ENCODE data around the gene POLR2E. TPM values are rescaled to one million over a fixed set of nuclear protein-coding genes. Genes with fewer than 3 reads are reported as not detected.

The POLR2E gene
- polyA plus RNA-seq, 1 donor = 130 TPM

DNA sequence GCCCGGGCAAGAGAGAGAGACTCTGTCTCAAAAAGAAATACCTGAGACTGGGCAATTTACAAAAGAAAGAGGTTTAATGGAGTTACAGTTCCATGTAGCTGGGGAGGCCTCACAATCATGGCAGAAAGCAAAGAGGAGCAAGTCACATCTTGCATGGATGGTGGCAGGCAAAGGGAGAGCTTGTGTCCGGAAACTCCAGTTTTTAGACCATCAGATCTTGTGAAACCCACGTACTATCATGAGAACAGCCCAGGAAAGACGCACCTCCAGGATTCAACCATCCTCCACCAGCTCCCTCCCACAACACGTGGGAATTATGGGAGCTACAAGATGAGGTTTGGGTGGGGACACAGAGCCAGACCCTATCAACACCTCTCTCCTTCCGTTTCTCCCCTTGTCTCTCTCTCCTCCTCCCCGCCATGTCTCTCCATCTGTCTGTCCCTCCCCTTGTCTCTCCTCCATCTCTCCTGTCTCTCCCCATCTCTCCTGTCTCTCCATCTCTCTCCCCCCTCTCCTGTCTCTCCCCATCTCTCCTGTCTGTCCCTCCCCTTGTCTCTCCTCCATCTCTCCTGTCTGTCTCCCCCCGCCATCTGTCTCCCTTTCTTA lies 10.0 kb downstream of the POLR2E start:
- Histone ChIP-seq H3K36me3 (ENCODE audit: control insufficient read depth, insufficient read depth, low read length) (peaks cover 36% of the 10 kb centered on the region), H3K4me3 (ENCODE audit: low read length) (no peak overlapping the region), H3K27me3 (ENCODE audit: control insufficient read depth, insufficient read depth, low read length) (peaks cover 5% of the 10 kb centered on the region), H3K27ac (ENCODE audit: low read length) (no peak overlapping the region), H3K4me1 (ENCODE audit: control insufficient read depth, insufficient read depth, low read length) (peaks cover 21% of the 10 kb centered on the region), H3K9me3 (ENCODE audit: control insufficient read depth, low read depth, low read length) (peaks cover 25% of the 10 kb centered on the region)
- WGBS (ENCODE audit: insufficient coverage, low lambda C conversion rate) = 74% methylated on average over 3 of the region's 8 CpGs
- no peak for DNase-seq

DNA sequence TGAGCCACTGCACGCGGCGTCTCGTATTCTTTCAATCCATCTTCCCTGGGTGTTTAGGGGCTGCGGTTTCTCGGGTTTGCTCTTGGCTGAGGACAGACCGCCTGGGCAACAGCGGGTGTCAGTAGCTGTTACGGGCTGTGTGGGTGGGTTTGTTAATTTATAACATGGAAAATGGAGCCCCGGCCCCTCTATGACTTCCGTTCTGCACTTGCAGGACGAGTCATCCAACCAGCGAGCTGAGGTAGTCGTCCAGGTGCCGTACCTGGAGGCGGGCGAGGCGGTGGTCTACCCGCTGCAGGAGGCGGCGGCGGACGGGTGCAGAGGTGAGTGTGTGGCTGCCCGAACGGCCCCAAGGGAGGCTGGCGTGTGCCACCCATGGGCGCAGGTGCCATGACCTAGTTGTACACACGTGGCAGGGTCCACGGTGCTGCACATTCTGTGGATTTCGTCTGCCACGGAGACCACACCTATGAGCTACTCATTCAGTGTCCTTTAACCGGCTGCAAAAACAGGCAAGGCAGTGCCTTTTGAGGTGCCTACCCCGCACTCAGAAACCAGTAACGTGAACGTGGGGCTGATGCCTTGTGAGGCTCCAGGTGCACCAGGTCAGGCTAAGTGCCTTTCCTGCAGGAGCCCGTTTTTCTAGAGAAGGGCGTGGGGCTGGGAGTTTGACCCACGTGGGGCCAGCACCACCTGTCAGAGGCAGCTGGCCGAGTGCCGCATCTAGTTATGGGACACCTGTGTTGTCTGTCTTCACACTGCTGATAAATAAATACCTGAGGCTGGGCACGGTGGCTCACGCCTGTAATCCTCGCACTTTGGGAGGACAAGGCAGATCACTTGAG lies 10.9 kb downstream of the POLR2E start:
- Histone ChIP-seq H3K4me3 (ENCODE audit: low read length) (no peak overlapping the region), H3K9me3 (ENCODE audit: control insufficient read depth, low read depth, low read length) (peaks cover 34% of the 10 kb centered on the region), H3K27ac (ENCODE audit: low read length) (no peak overlapping the region), H3K27me3 (ENCODE audit: control insufficient read depth, insufficient read depth, low read length) (peaks cover 5% of the 10 kb centered on the region), H3K4me1 (ENCODE audit: control insufficient read depth, insufficient read depth, low read length) (peaks cover 21% of the 10 kb centered on the region), H3K36me3 (ENCODE audit: control insufficient read depth, insufficient read depth, low read length) (peaks cover 29% of the 10 kb centered on the region)
- no peak for DNase-seq
- WGBS (ENCODE audit: insufficient coverage, low lambda C conversion rate) = no CpG with 5 or more reads among the region's 43 CpGs

DNA sequence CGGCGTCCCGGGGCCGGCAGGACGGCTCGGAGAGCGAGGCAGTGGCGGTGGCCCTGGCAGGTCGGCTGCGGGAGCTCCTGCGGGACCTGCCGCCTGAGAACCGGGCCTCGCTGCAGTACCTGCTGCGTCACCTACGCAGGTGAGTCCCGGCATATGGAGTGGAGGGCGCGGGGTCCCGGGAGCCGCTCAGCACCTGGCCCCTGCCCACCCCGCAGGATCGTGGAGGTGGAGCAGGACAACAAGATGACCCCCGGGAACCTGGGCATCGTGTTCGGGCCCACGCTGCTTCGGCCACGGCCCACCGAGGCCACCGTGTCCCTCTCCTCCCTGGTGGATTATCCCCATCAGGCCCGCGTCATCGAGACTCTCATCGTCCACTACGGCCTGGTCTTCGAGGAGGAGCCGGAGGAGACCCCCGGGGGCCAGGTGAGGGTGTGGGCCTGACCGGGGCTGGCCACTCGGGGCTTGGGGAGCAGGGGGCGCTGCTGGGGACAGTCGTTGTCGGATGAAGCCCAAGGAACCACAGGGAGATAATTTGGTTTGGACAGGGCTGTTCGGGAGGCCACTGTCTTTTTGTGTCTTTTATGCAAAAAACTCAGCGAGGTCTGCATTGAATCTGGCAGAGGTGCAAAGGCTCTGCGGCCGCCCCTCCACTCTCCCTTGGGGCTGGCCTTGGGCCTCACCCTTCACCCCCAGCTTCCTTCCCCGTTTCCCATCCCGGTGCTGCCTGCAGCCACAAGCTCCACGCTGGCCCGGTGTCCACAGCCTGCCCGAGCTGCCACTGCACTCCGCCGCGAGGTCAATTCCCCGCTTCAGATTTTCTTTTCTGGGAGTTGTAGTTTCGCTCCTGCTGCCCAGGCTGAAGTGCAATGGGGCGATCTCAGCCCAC lies 12.0 kb downstream of the POLR2E start:
- Histone ChIP-seq H3K27me3 (ENCODE audit: control insufficient read depth, insufficient read depth, low read length) (peaks cover 5% of the 10 kb centered on the region), H3K9me3 (ENCODE audit: control insufficient read depth, low read depth, low read length) (peaks cover 30% of the 10 kb centered on the region), H3K4me1 (ENCODE audit: control insufficient read depth, insufficient read depth, low read length) (peaks cover 21% of the 10 kb centered on the region), H3K4me3 (ENCODE audit: low read length) (peak overlapping the region; percentile 50), H3K36me3 (ENCODE audit: control insufficient read depth, insufficient read depth, low read length) (peaks cover 19% of the 10 kb centered on the region), H3K27ac (ENCODE audit: low read length) (peak overlapping the region; percentile 69)
- no peak for DNase-seq
- 100% methylated on average over 1 of the region's 59 CpGs for WGBS (ENCODE audit: insufficient coverage, low lambda C conversion rate)

DNA sequence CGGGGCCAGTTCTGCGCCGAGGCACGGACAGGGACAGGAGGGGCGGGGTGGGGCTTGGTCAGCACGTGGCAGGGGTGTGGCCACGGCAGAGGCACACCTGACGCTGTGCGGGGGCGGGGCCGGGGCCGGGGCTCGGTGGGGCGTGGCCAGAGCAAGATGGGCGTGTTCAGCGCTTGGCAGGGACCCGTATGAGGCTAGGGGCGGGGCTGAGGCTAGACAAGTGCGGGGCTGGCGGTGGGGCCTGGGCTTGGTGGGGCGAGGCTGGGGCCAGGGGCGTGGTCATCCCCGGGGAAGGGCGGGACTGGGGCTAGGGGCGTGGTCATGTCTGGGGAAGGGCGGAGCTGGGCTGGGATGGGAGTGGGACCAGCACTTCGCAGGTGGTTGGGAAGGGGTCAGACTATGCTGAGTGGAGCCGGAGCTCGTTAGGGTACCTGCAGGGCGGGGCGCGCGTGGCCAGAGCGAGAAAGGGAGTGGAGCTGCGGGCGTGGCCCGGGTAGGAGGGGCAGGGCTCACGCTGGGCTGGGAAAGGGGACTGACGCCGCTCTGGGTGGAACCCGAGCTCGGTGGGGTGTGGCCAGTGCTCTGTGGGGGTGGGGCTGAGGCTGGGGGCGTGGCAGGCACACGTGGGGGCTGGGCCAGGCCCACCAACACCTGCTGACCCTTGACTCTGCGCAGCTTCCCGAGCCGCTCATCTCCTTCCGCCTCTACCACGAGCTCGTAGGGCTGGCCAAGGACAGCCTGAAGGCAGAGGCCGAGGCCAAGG lies 12.8 kb downstream of the POLR2E start:
- no CpG with 5 or more reads among the region's 51 CpGs for WGBS (ENCODE audit: insufficient coverage, low lambda C conversion rate)
- Histone ChIP-seq H3K36me3 (ENCODE audit: control insufficient read depth, insufficient read depth, low read length) (peaks cover 15% of the 10 kb centered on the region), H3K27ac (ENCODE audit: low read length) (peak overlapping the region; percentile 69), H3K4me1 (ENCODE audit: control insufficient read depth, insufficient read depth, low read length) (peaks cover 21% of the 10 kb centered on the region), H3K27me3 (ENCODE audit: control insufficient read depth, insufficient read depth, low read length) (peaks cover 5% of the 10 kb centered on the region), H3K9me3 (ENCODE audit: control insufficient read depth, low read depth, low read length) (peaks cover 30% of the 10 kb centered on the region), H3K4me3 (ENCODE audit: low read length) (peak overlapping the region; percentile 50)
- DNase-seq = peak; percentile 89 to 91

DNA sequence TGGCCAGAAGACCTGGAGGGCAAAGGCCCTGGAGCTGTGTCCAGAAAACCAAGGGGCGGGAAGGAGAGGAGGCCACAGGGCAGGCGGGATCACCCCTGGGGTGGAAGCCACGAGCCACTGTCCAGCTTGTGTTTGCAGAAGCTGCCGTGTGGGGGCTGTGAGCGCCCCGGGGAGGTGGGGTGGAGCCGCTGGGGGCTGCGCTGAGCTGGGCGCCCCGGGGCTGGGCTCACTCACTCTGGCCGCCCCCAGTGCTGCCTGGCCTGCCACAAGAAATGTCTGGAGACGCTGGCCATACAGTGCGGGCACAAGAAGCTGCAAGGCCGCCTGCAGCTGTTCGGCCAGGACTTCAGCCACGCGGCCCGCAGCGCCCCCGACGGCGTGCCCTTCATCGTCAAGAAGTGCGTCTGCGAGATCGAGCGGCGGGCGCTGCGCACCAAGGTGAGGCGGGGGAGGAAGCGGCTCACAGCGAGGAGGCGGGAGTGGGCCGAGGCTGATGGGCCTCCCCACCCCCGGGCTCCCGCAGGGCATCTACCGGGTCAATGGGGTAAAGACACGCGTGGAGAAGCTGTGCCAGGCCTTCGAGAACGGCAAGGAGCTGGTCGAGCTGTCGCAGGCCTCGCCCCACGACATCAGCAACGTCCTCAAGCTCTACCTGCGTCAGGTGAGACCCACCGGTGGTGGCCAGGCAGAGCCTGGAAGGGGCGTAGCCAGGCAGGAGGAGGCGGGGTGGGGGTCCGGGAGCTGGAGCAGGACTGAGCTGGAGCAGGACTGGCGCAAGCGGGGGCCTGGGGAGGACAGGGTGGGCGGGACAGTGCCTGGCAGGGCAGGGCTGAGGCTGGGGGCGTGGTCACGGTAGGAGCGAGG lies 13.6 kb downstream of the POLR2E start:
- Histone ChIP-seq H3K36me3 (ENCODE audit: control insufficient read depth, insufficient read depth, low read length) (peaks cover 10% of the 10 kb centered on the region), H3K9me3 (ENCODE audit: control insufficient read depth, low read depth, low read length) (peaks cover 30% of the 10 kb centered on the region), H3K4me3 (ENCODE audit: low read length) (peak overlapping the region; percentile 32), H3K4me1 (ENCODE audit: control insufficient read depth, insufficient read depth, low read length) (peaks cover 21% of the 10 kb centered on the region), H3K27ac (ENCODE audit: low read length) (no peak overlapping the region), H3K27me3 (ENCODE audit: control insufficient read depth, insufficient read depth, low read length) (peaks cover 5% of the 10 kb centered on the region)
- DNase-seq = no peak
- WGBS (ENCODE audit: insufficient coverage, low lambda C conversion rate) = no CpG with 5 or more reads among the region's 58 CpGs

DNA sequence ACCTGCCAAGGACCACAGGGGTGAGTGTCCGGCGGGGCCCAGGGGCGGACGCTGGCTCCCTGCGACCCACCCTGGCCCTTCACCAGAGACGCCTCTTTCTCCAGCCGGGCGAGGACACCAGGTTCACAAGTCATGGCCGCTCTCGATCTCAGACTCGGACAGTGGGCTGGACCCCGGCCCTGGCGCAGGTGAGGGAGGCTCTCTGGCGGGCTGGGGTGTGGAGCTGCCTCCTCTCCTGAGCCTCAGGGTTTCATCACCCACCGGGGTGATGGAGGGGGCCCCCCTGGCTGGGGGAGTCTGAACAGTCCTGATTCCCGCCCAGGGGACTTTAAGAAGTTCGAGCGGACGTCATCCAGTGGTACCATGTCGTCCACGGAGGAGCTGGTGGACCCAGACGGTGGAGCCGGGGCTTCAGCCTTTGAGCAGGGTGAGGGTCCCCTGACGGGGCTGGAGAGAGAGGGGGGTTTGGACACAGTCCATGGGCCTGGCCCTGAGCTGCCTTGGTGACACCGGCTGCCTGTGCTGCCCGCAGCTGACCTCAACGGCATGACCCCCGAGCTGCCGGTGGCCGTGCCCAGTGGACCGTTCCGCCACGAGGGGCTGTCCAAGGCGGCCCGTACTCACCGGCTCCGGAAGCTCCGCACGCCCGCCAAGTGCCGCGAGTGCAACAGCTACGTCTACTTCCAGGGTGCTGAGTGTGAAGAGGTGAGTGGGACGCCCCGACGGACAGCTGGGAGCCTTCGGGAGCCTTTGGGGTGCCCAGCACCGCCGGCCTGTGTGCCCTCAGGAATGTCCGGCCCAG lies 14.6 kb downstream of the POLR2E start:
- Histone ChIP-seq H3K27me3 (ENCODE audit: control insufficient read depth, insufficient read depth, low read length) (peaks cover 5% of the 10 kb centered on the region), H3K4me3 (ENCODE audit: low read length) (no peak overlapping the region), H3K36me3 (ENCODE audit: control insufficient read depth, insufficient read depth, low read length) (peaks cover 2% of the 10 kb centered on the region), H3K9me3 (ENCODE audit: control insufficient read depth, low read depth, low read length) (peaks cover 25% of the 10 kb centered on the region), H3K27ac (ENCODE audit: low read length) (no peak overlapping the region), H3K4me1 (ENCODE audit: control insufficient read depth, insufficient read depth, low read length) (peaks cover 21% of the 10 kb centered on the region)
- no CpG with 5 or more reads among the region's 50 CpGs for WGBS (ENCODE audit: insufficient coverage, low lambda C conversion rate)
- no peak for DNase-seq

DNA sequence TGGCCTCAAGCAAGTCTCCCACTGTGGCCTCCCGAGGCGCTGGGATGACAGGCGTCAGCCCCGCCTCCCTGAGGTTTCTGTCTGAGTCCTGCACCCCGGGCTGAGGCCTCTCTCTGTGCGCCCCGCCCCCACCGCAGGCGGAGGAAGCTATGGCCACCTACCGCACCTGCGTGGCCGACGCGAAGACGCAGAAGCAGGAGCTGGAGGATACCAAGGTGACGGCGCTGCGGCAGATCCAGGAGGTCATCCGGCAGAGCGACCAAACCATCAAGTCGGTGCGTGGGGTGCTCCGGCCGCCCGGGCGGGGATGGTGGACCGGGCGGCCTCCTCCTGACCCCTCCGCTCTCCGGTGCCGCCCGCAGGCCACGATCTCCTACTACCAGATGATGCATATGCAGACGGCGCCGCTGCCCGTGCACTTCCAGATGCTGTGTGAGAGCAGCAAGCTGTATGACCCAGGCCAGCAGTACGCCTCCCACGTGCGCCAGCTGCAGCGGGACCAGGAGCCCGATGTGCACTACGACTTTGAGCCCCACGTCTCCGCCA lies 15.5 kb downstream of the POLR2E start:
- H3K4me1 ChIP-seq (ENCODE audit: control insufficient read depth, insufficient read depth, low read length) = peaks cover 21% of the 10 kb centered on the region
- no peak for DNase-seq
- no CpG with 5 or more reads among the region's 45 CpGs for WGBS (ENCODE audit: insufficient coverage, low lambda C conversion rate)

DNA sequence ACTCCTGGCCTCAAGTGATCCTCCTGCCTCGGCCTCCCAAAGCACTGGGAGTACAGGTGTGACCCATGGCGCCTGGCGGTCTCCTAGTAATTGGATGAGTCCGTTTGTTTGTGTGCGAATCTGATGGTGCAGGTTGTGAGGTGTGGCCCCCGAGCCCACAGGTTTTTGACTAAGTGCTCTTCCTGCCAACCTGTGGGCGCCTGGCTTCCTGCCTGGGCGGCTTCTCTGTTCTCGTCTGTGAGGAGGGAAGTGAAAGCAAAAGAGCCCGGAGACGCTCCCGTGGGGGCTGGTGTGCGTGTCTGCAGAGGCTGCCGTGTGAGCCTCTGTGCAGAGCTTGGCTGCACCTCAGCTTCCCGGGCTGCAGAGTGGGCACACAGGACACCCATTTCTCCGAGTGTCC lies 18.2 kb downstream of the POLR2E start:
- H3K27ac ChIP-seq (ENCODE audit: low read length) = no peak overlapping the region
- WGBS (ENCODE audit: insufficient coverage, low lambda C conversion rate) = no CpG with 5 or more reads among the region's 16 CpGs
- H3K36me3 ChIP-seq (ENCODE audit: control insufficient read depth, insufficient read depth, low read length) = no peaks in the 10 kb centered on the region
- no peak overlapping the region for H3K4me3 ChIP-seq (ENCODE audit: low read length)
- peaks cover 24% of the 10 kb centered on the region for H3K9me3 ChIP-seq (ENCODE audit: control insufficient read depth, low read depth, low read length)
- no peak for DNase-seq
- H3K27me3 ChIP-seq (ENCODE audit: control insufficient read depth, insufficient read depth, low read length) = peaks cover 22% of the 10 kb centered on the region
- peaks cover 5% of the 10 kb centered on the region for H3K4me1 ChIP-seq (ENCODE audit: control insufficient read depth, insufficient read depth, low read length)

More for the DNA sequence above, 15.5 kb downstream of the POLR2E start:
- Histone ChIP-seq H3K27ac (ENCODE audit: low read length) (no peak overlapping the region), H3K36me3 (ENCODE audit: control insufficient read depth, insufficient read depth, low read length) (no peaks in the 10 kb centered on the region), H3K27me3 (ENCODE audit: control insufficient read depth, insufficient read depth, low read length) (peaks cover 5% of the 10 kb centered on the region), H3K4me3 (ENCODE audit: low read length) (no peak overlapping the region), H3K9me3 (ENCODE audit: control insufficient read depth, low read depth, low read length) (peaks cover 24% of the 10 kb centered on the region)

Data from large intestine (tissue), 3 donors.